T-helper 1 cell (primary cell): ENCODE data around the gene WDR74.
"Not testable (repeated sequence)": the region's sequence is repeated elsewhere in the genome, so short reads cannot be mapped to it uniquely, and the experiment has no call there.

ENCODE experiments used
- DNase-seq, 5 donors: peaks; one replicate each; pipeline ENCODE4 v3.0.0-alpha.2; 2012 to 2020

Gene WDR74

DNA sequence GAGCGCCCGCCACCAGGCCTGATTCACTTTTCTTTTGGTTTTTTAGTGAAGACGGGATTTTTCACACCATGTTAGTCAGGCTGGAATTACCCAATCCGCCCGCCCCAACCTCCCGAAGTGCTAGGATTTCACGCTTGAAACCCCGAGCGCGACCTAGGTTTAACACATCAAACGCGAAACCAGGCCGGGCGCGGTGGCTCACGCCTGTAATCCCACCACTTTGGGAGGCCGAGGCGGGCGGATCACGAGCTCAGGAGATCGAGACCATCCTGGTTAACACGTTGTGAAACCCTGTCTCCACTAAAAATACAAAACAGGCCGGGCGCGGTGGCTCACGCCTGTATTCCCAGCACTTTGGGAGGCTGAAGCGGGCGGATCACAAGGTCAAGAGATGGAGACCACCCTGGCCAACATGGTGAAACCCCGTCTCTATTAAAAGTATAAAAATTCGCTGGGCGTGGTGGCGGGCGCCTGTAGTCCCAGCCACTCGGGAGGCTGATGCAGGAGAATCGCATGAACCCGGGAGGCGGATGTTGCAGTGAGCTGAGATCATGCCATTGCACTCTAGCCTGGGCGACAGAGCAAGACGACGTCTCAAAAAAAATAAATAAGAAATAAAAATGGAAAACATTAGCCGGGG, 1.5 kb upstream of the WDR74 start:
- peak; percentile 65 to 76 (median 75) for DNase-seq

DNA sequence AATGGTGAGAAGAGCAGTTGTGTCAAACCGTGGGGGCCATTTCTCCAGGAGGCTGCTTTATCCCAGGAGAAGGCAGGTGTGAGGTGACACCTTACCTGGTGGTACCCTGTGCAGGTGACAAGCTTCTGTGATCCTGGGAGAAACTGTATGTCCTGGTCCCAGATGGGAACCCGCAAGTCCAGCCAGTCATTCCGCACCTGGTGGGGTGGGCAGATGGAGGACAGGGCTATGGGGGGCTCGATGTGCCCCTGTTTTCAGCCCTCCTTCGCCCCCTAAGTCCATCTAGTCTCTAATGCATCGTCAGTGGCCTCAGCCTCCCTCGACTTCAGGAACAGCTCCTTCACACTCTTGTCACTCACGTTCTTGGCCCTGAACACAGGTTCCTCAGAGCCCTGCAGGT, 4.1 kb downstream of the WDR74 start:
- no peak for DNase-seq

DNA sequence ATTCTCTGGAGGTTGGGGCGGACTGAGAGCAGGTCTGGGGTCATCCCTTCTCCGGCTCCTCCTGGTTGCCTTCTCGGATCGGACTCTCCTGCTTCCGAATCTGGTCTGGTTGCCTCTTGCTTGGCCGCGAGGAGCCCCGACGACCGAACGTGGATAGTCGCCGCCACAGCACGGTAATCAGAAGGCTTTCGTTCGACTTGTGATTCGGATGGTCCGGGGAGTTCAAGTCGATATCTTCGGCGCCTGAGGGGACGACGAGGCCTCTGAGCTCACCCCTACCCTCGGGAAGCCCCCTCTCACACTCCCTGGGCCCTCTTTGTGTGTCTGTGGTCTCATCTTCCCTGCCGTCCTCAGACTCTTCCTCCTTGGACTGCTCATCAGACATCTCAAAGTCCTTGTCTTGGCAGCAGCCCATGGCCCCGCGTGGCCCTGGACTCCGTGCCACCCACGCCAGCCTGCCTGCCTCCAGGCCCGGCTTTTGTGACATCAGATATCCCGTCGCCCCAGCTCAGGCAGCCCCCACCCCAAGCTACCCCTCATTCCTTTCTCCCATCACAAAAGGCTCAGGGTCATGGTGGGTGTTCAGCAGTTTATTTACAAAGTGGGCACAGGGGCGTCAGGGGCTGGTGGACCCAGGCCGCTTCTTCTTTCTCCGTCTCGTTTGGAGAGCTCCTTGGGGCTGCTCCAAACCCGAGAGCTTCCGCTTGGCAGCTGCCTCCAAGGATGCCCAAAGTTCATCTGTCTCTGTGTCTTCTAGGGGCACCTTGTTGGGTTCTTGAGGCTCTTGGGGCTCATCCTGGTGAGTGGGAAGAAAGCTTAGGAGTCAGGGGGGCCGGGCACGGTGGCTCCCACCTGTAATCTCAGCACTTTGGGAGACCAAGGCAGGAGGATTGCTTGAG, 6.8 kb downstream of the WDR74 start, which contains the start of gene TEX54:
Gene TEX54, minus strand, starts transcription at position 506 of the 899 bp plus-strand sequence.
- DNase-seq, result no peak

DNA sequence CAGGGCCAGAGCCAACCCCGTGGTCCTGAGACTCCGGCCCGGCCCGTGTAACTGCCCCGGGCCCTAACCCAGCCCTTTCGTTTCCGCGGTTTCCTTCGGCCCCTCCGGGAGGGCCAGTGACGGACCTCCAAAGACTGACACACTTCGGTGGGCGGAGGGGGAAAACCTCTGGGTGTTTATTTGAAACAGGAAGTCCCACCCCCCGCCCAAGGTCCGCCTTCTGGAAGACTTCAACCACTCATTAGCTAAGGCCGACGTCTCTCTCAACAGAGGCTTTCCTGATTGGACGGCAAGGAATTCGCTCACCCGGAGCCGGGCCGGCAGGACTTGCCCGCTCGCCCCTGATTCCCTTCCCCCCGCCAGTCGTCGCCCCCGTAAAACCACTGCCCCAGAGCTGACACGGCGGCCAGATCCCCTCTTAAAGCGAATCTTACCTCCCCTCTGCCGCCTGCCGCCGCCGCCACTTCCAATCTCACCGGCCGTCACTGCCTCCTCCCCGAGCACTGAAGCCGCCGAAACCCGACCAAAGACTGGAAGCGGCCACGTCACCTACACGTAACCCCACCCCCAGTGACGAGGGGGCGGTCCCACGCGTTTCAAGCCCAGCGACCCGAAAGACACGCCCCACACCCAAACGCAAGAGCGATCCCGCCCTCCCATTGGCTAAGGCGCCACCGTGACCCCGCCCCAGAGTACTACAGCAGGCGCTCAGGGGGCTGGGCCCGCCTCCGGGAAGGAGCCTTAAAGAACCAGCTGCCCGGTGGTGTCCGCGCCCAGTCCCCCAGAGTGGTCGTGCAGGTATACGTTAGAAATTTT, 7.7 kb downstream of the WDR74 start, which contains the start of gene STX5:
Gene STX5, minus strand, starts transcription at position 532 of the 816 bp plus-strand sequence. CDS start 808 bp downstream, outside the sequence.
- DNase-seq, result peak; percentile 98 to 100 (median 99)

DNA sequence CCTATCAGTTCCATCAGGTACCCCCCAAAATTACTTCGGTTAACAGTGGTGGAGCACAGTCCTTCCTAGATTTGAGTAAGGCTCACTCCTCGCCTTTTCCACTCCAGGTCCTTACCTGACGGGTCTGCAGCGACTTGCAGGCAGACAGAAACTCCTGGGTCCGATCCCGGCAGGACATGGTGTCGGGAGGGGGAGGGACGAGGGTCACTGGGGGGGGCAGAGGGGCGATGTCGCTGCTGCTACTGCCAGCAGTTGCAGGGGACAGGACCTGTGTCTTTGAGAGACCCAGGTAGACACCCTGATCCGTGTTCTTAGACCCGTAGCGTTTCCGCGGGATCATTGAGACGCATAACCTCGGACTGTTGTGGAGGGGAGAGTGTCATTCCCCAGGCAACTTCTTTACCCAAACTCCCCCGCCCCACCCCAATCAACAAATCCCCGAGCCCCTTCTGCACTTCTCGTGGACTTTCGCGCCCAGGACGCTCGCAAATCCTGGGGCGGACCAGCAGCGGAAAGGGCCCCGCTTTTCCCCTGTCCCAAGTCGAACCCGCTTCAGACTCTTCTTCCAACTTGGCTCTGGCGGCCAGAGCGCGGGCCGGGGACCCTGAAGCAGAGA, 8.4 kb downstream of the WDR74 start:
- no peak for DNase-seq

DNA sequence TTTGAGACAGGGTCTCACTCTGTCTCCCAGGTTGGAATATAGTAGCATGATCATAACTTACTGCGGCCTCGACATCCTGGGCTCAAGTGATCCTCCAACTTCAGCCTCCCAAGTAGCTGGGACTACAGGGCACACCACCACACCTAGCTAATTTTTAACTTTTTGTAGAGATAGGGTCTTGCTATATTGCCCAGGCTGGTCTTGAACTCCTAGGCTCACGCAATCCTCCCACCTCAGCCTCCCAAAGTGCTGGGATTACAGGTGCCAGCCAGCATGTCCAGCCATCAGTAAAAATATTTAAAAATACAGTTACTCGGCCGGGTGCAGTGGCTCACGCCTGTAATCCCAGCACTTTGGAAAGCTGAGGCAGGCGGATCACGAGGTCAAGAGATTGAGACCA, 11.3 kb downstream of the WDR74 start:
- DNase-seq, result not testable (repeated sequence)

DNA sequence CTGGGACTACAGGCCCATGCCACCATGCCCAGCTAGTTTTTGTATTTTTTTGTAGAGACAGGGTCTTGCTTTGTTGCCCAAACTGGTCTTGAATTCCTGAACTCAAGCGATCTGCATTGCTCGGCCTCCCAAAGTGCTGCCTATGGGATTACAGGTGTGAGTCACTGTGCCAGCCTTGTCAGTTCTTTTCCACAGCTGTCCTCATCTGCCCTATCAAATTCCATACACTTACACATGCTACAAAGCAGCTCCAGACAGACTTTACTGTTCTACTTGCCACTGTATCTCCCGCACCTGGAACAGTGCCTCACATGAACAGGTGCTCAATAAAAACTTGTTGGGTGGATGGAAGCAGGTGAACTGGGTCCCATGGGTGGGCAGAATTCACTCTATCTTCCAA, 15.7 kb downstream of the WDR74 start:
- no peak for DNase-seq

DNA sequence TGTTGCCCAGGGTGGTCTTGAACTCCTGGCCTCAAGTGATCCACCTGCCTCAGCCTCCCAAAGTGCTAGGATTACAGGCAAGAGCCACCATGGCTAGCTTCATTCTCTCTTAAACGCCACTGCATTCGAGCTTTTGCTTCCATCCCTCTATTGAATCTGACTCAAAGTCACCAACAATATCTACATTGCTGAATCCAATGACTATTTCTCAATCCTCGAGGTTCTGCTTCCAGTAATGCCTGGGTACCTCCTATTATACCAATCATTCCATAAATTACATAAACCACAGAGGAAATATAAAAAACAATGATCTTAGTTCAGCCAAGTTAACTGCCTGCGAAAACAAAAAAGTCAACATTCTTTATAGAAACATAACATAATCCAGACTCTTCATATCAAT, 22.3 kb downstream of the WDR74 start:
- no peak for DNase-seq

DNA sequence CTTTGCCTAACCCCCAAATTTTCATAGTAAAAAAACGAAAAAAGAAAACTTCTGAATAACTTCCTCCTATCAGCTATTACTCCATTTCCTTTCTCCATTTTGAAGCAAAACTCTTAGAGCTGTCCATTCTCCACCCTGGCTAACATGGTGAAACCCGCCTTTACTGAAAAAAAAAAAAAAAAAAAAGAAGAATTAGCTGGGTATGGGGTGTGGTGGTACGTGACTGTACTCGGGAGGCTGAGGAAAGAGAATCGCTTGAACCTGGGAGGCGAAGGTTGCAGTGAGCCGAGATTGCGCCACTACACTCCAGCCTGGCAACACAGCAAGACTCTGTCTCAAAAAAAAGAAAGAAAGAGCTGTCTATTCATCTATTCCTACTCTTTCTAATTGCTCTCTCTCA, 22.8 kb downstream of the WDR74 start:
- no peak for DNase-seq

DNA sequence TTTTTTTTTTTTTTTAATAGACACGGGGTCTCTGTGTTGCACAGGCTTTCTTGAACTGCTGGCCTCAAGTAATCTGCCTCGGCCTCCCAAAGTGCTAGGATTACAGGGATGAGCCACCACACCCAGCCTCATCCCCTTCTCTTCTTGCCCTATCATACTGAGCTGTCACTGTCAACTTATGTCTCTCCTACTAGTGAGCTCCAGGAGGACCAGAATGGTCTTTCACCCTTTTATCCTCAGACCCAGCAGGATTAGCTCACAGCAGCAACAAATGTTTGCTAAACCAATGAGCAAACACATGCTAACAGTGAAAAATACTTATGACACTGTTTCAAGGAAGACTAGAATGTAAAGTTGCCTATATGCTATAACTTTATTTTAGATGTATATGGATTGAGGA, 27.7 kb downstream of the WDR74 start:
- no peak for DNase-seq

DNA sequence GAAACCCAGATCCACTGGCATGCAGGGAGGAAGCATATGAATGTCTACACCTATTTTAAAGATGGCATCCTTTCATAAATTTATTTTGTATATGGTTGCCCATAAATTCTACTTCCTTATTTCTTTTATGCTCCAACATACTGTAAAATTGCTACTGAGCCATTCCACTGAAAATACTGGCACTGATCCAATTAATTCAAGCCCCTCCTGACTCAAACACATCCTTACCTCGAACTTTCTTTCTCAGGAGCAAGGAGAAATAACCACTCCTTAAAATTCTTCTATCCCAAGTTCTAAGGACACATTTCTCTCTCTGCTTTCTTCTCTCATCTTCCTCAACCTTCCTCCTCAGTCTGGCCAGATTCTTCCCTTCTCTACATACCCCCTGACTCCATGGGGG, 28.6 kb downstream of the WDR74 start:
- no peak for DNase-seq

DNA sequence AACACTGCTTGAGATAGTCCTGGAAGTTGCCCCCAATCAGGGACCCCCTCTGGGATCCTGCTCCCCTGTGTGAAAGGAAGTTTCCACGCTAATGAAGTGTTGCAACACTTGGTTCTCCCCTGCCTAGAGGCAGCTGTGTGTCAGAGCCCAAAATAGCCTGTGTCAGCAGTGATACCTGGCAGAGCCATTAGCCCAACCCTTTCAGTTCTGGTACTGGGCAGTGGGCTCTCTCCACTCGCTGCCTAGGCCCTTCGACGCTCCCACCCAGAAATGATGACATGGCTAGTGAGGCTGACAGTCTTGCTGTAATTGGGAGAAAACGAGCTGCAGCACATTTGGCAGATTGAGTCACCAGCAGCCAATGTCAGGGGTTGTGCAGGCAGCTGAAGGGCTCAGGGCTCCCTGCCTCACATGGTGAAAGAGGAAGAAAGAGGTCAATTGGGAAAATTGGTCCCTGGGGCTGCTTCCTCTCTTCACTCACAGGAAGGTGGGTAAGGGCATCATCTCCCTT, 32.7 kb downstream of the WDR74 start:
- no peak for DNase-seq

DNA sequence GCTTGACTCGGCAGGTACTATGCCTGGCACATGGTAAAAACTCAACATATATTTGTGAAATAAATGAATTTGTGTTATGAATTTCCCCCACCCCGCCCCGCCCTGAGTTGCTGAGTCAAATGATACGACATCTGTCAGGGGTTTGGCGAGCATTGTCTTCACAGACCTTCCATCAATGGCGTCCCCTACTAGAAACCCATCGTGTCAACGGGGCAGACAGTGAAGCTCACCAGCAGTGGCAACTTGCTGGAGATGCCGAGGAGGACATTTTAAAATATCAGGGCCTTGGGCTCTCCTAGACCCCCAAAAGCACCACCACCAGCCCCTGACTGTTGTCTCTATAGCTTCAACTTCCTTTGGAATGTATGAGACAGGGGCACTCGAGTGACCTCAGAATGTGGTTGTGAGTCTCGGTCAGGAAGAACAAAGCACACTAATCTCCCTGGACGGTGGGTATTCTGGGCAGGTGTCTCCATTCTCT, 33.4 kb downstream of the WDR74 start:
- DNase-seq, result no peak

DNA sequence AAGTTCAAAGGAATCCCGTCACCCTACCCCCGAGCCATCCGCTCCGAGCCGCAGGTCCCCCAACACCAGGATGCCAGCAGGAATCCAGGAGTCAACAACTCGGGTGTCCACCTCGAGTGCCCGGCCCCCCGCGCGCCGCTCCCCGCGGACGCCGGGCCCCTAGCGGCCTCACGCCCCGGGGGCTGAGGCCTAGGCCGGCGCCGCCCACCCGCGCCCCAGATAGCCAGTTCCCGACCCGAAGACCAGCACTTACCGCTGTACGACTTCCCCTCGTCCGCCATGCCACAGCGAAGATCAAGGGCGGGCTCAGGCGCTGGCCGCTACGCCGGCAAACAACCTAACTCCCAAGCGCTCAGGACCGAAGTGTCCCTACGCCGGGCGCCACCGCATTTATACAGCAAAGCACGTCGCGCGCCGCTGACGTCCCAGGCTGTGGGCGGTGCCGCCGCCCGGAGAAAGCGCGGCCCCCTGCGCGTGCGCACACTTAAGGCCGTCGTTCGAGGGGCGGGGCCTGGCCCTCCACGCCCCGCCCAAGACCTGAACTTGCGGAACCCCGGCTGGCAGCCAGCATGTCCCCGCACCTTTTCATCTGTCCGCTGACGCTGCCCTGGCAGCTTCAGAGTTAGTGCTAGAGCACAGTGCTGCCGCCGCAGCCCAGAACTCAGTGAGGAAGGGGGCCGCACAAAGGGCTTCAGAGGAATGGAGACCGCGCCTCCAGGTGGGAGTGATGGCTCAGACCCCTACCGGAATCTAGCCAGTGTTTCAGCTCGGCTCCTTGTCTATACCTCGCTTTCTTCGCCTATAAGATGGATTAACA, 34.1 kb downstream of the WDR74 start, which contains the start of gene NXF1:
Gene NXF1, minus strand, starts transcription at position 365 of the 817 bp plus-strand sequence. Its CDS starts 84 bp downstream, at position 281.
- peak; percentile 91 to 97 (median 95) for DNase-seq

DNA sequence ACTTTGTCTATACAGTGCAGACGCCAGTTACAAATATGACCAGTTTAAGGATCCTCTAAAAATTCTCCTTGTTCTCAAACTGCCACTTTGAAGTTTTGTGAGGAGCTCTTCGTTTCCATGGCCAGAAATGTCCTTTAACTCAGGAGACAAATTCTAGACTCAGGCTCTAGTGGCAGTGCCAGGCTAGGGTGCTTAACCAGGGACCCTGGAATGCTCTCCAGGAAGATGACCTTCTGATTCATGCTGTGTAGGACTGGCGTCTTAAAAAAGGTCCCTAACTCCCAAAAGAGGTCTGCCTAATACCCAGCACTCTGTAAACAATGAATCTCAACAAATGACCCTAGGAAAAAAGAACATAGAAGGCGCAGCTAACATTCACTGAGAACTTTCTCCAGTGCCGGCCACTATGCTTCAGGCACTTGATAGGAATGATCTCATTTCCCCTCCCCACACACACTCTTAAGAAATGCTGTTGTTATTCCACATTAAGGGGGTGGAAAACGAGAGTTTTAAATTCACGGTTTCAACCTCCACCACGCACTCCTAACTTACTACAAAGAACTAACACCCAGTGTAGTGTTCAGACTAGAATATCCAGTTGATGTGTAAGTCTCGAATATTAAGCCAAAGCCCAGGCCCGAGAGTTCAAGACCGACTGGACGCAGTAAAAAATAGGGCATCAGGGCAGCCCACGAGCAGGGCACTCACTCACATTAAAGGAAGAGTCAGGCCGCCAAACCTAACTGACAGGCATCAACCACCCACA, 34.9 kb downstream of the WDR74 start:
- DNase-seq, result no peak

DNA sequence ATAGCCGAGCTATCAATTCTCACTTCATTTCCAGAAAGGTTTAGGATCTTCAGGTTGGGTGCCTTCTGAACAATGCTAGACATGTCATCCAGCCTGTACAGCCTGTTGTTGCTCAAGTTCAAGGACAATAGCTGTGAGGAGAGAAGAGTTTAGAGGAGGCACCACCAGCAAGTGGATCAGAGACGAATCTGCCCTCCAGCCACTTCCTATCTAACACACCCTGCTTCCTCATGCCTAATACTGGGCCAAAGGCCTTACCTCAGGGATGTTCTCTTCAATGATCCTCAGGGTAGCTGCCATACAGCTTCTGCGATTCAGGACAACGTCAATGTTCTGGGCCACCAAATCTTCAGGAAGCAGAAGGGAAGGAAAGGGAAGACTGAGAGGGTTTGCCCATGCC, 38.3 kb downstream of the WDR74 start:
- no peak for DNase-seq

DNA sequence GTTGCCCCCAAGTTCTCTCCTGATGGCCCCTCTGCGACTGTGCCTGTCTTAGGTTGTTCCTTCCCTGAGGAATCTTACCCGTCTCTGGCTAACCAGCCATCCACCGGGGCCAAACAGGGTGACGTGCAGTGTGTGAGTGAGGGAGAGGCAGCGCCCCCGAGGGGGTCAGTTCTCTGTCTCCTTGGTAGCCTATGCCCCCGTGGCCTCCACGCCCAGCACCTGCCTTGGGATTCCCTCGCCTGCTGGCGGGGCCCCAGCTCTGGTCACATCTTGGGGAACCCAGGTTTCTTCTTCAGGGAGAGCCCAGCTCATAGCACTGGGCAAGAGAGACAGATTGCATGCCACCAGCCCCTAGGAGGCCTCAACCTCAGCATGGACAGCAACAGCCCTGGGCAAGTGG, 39.9 kb downstream of the WDR74 start:
- no peak for DNase-seq

DNA sequence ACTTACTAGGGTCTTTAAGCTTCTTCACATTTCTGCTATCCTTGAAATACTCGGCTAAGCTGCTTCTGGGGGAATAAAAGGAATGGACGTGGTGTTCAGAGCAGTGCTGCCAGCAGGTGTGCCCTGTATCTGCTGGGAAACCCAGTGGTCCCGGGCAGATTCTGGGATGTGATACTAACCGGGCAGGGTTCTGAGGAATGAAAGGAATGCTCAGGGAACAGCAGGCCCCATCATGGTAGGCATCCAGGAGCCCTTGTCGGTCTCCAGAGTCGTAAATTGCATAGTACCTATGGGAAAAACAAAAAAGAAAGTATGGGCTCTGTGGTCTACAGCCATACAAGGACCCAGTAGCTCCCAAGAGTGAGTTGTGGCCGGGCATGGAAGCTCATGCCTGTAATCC, 43.1 kb downstream of the WDR74 start:
- DNase-seq, result no peak

DNA sequence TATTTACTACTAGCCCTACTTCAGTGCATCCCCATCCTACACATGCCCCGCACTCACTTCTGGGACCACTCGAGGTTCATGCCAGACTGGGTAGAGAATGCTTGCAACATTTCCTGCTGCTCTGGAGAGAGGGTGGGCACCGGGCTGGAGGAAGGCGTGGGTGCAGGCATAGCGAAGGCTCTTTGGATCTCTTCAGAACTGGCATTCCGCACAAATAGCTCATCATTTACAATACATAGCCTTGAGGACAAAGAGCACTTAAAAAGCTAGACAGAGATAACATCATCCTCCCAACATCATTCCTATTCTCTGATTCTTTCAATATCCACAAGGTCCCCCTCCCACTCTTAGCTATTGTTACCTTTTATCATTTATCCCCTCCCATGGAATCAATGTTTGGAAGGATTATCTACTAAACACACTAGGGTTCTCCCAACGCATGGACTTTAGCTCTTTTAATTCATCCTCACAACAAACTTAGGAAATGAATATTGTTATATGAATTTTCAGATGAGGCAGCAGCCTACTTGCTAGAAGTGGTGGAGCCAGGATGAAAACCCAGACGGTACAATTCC, 45.1 kb downstream of the WDR74 start:
- no peak for DNase-seq

DNA sequence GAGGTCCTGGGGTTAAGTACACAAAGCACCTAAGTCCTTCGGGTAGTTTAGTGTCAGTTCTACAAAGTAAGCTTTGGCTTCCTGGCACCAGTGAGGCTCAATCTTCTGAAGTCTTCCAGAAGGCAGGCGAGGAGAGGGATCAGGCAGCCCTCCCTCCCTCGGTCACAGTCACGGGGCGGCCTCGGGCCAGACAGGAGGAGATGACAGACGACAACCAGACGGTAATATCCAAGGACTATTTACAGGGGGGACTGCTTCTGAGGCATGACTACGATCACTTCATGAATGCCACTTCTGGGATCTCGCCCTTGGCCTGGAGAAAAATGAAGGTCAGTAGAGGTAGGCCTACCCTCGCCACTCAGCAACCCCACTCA, 47.2 kb downstream of the WDR74 start:
- DNase-seq, result no peak
